HepG2 (cell line): ENCODE results near the gene CRY1. TPM values are rescaled to one million over a fixed set of nuclear protein-coding genes. Genes with fewer than 3 reads are reported as not detected.

Source experiments
- ATAC-seq: fragments of 200-7000 bp; cut with Tn5 transposase; 3 replicates; pipeline ENCODE4 v1.9.1; 2020; ENCODE audit warnings: mild to moderate bottlenecking, moderate library complexity
- BruUV-seq: library from RNA; stranded (reverse); fragments of 400-500 nt; replicated peaks from 2 replicates; lab custom pipeline; 2021; lab: Mats Ljungman, UMichigan
- CTCF ChIA-PET: fragments of 300-600 bp; formaldehyde crosslinking; extraction: SDS; loops from one replicate; lab custom pipeline; 2021; ENCODE audit warnings: low total read pairs, inconsistent platforms, low intra/inter-chr PET ratio; lab: Yijun Ruan, JAX
- POLR2A ChIA-PET: fragments of 350-600 bp; sonication (Branson Sonifier 250); formaldehyde crosslinking; loops from one replicate; lab custom pipeline; 2020; ENCODE audit warnings: antibody characterized with exemption, inconsistent platforms; lab: Yijun Ruan, JAX
- DNase-seq: peaks from one replicate; pipeline ENCODE4 v3.0.0-alpha.2; 2015; ENCODE audit warnings: low spot score
- FAIRE-seq: peaks from 3 replicates; lab custom pipeline; 2011; peaks lifted over from hg19 to GRCh38; lab: Jason Lieb, UNC
- H2AFZ ChIP-seq: one replicate; pipeline ENCODE4 v1.6.1; 2011; ENCODE audit warnings: low read length, inconsistent platforms
- H3K27ac ChIP-seq: fragments of 300-600 bp; 3 replicates; pipeline ENCODE4 v1.8.0; 2011; ENCODE audit warnings: mixed run types, mild to moderate bottlenecking, mixed read lengths, low read length, inconsistent platforms; ENCODE audit not compliant: insufficient read depth; ENCODE audit errors: extremely low read length
- H3K27me3 ChIP-seq, 2 experiments: fragments of 200-600 bp in 1 of 2; 2 replicates in 1 of 2; 3 replicates in 1 of 2; pipeline versions ENCODE4 v1.6.0 to v1.8.0; 2011; ENCODE audit warnings: low read length in 2 of 2, mild to moderate bottlenecking in 2 of 2, moderate library complexity in 2 of 2, inconsistent platforms in 1 of 2; ENCODE audit not compliant: insufficient read depth in 2 of 2, control insufficient read depth in 1 of 2
- H3K36me3 ChIP-seq, 2 experiments: fragments of 200-600 bp in 1 of 2; replicated peaks in 1 of 2; 2 replicates in 1 of 2; 3 replicates in 1 of 2; pipeline versions ENCODE4 v1.5.1 to v1.8.0; 2011; ENCODE audit warnings: low read length in 2 of 2, inconsistent platforms in 1 of 2; ENCODE audit not compliant: insufficient read depth in 2 of 2, control insufficient read depth in 1 of 2
- H3K4me1 ChIP-seq: 2 replicates; pipeline ENCODE4 v1.5.1; 2012; ENCODE audit warnings: low read length, inconsistent platforms; ENCODE audit not compliant: insufficient read depth
- H3K4me2 ChIP-seq: 2 replicates; pipeline ENCODE4 v1.6.0; 2011; ENCODE audit warnings: low read depth, low read length, inconsistent platforms
- H3K4me3 ChIP-seq, 3 experiments: fragments of 200-600 bp in 1 of 3; sonication (generic), shearing (Covaris generic) in 1 of 3; replicated peaks in 1 of 3; 2 replicates each; pipeline ENCODE4 v1.5.1; 2011 to 2016; ENCODE audit warnings: low read length in 3 of 3, inconsistent platforms in 2 of 3, low read depth in 2 of 3, mild to moderate bottlenecking in 2 of 3, control low read depth in 1 of 3, mixed read lengths in 1 of 3; ENCODE audit not compliant: insufficient read depth in 1 of 3
- H3K79me2 ChIP-seq: one replicate; pipeline ENCODE4 v1.6.1; 2011; ENCODE audit warnings: low read length, inconsistent platforms; ENCODE audit not compliant: insufficient read depth
- H3K9ac ChIP-seq: 2 replicates; pipeline ENCODE4 v1.6.0; 2011; ENCODE audit warnings: mild to moderate bottlenecking, low read depth, low read length, inconsistent platforms; ENCODE audit not compliant: insufficient read depth
- H3K9me3 ChIP-seq: 2 replicates; pipeline ENCODE4 v1.5.1; 2012; ENCODE audit warnings: mild to moderate bottlenecking, low read length
- H4K20me1 ChIP-seq: 2 replicates; pipeline ENCODE4 v1.6.0; 2011; ENCODE audit warnings: inconsistent platforms, mild to moderate bottlenecking, low read length, moderate library complexity; ENCODE audit not compliant: insufficient read depth
- AGO2 ChIP-seq: fragments of 200-400 bp; formaldehyde crosslinking; optimal IDR thresholded peaks from 2 replicates; pipeline ENCODE3; 2017; ENCODE audit warnings: mild to moderate bottlenecking, low read depth, low read length, moderate library complexity
- ATF2 ChIP-seq: sonication (generic); formaldehyde crosslinking; IDR thresholded peaks from 2 replicates; pipeline ENCODE4 v1.4.0; 2020; ENCODE audit warnings: missing genetic modification reagents
- DNMT1 ChIP-seq: sonication (generic); formaldehyde crosslinking; IDR thresholded peaks from 2 replicates; pipeline ENCODE4 v1.5.1; 2020; ENCODE audit warnings: mild to moderate bottlenecking, missing genetic modification reagents
- KLF11 ChIP-seq: IDR thresholded peaks from 2 replicates; pipeline ENCODE4 v1.6.1; 2016; ENCODE audit warnings: missing compliant biosample characterization
- MAFK ChIP-seq, 2 experiments: IDR thresholded peaks in 1 of 2; conservative IDR thresholded peaks in 1 of 2; 2 replicates each; pipeline ENCODE4 v1.6.1; 2011; ENCODE audit warnings: improper control_type of control experiment in 2 of 2, low read length in 2 of 2
- MIER2 ChIP-seq: IDR thresholded peaks from 2 replicates; pipeline ENCODE4 v1.6.1; 2016; ENCODE audit warnings: missing biosample characterization, missing genetic modification reagents
- NKX3-1 ChIP-seq: sonication (generic); formaldehyde crosslinking; IDR thresholded peaks from 2 replicates; pipeline ENCODE4 v1.5.0; 2020; ENCODE audit warnings: missing genetic modification reagents
- PHF5A ChIP-seq: IDR thresholded peaks from one replicate; pipeline ENCODE4 v1.6.1; 2018; ENCODE audit warnings: low read depth, missing genetic modification reagents; ENCODE audit not compliant: unreplicated experiment
- ZBTB33 ChIP-seq: sonication (generic); formaldehyde crosslinking; IDR thresholded peaks from 2 replicates; pipeline ENCODE4 v1.4.0; 2020; ENCODE audit warnings: missing genetic modification reagents
- ZKSCAN8 ChIP-seq: IDR thresholded peaks from 2 replicates; pipeline ENCODE4 v1.6.1; 2016; ENCODE audit warnings: borderline replicate concordance, missing genetic modification reagents, missing compliant biosample characterization
- ZNF20 ChIP-seq: sonication (generic); formaldehyde crosslinking; IDR thresholded peaks from 2 replicates; pipeline ENCODE4 v1.4.0; 2020; ENCODE audit warnings: mild to moderate bottlenecking, moderate library complexity, missing genetic modification reagents
- ZNF232 ChIP-seq: sonication (generic); formaldehyde crosslinking; IDR thresholded peaks from 2 replicates; pipeline ENCODE4 v1.4.0; 2020; ENCODE audit warnings: missing genetic modification reagents, borderline replicate concordance
- ZNF33B ChIP-seq: sonication (generic); formaldehyde crosslinking; IDR thresholded peaks from 2 replicates; pipeline ENCODE4 v1.5.1; 2020; ENCODE audit warnings: mild to moderate bottlenecking, missing genetic modification reagents
- ZNF460 ChIP-seq: sonication (generic); formaldehyde crosslinking; IDR thresholded peaks from 2 replicates; pipeline ENCODE4 v1.5.1; 2020; ENCODE audit warnings: missing genetic modification reagents, mild to moderate bottlenecking, borderline replicate concordance
- ZNF501 ChIP-seq: sonication (generic); formaldehyde crosslinking; IDR thresholded peaks from 2 replicates; pipeline ENCODE4 v1.5.1; 2020; ENCODE audit warnings: mild to moderate bottlenecking, moderate library complexity, missing genetic modification reagents
- ZNF570 ChIP-seq: sonication (generic); formaldehyde crosslinking; IDR thresholded peaks from 2 replicates; pipeline ENCODE4 v1.4.0; 2020; ENCODE audit warnings: mild to moderate bottlenecking, missing genetic modification reagents, borderline replicate concordance
- WGBS: methylation state at CpG from one replicate; pipeline ENCODE4 v1.1.6; 2017; ENCODE audit warnings: low lambda C conversion rate; 5-methylcytosine and 5-hydroxymethylcytosine counted together
- in situ Hi-C: cut with HindIII; loops from 2 replicates; pipeline ENCODE4 v1.10.0; 2017; ENCODE audit warnings: low pct_unique_long_range_greater_than_20kb; ENCODE audit not compliant: extremely low pct_ligation_motif_present
- intact Hi-C: fragments of 100-400 bp; cut with micrococcal nuclease; formaldehyde crosslinking; loops from one replicate; pipeline ENCODE4 v1.10.0; 2022; ENCODE audit not compliant: unreplicated experiment
- polyA plus RNA-seq, 8 experiments: library from polyadenylated mRNA; depleted of rRNA in 3 of 8; stranded (reverse) in 7 of 8; unstranded in 1 of 8; fragments of >200 nt; fragmentation: Illumina TruSeq in 4 of 8; extraction: Trizol in 4 of 8; gene quantifications; 2 replicates each; pipeline versions ENCODE4 v1.2.1 to v1.2.3, GENCODE V29; 2011 to 2016; ENCODE audit warnings: low read depth in 4 of 8, missing spikeins in 1 of 8, mixed read lengths in 1 of 8; ENCODE audit not compliant: insufficient read depth in 1 of 8
- total RNA-seq, 5 experiments: library from RNA; depleted of rRNA; stranded (reverse); fragments of >200 nt; fragmentation: Illumina TruSeq; extraction: Trizol; gene quantifications; 2 replicates each; pipeline ENCODE4 v1.2.3, GENCODE V29; 2016; ENCODE audit warnings: low read depth in 1 of 5
- TF ChIP-seq, protein P1 (sequence below): sonication (generic); formaldehyde crosslinking; conservative IDR thresholded peaks from 2 replicates; pipeline ENCODE4 v1.4.0; 2020; ENCODE audit warnings: missing genetic modification reagents

CRY1 gene
- total and polyA plus RNA-seq, 2 of the 13 experiments (the other 11 are each of a cell fraction or from before 2014, with no cell fraction given) = 11.4 to 13.9 TPM

- no peaks in the 10 kb centered on the region for H3K9me3 ChIP-seq
- peaks cover 39% of the 10 kb centered on the region for H3K79me2 ChIP-seq
- peak overlapping the region; percentile 15 for H2AFZ ChIP-seq
- DNase-seq (no peak), FAIRE-seq (no peak), ATAC-seq (no peak; the same call in 2 of the 3 replicates)
- 64% methylated on average over 23 of the region's 36 CpGs for WGBS
- ChIA-PET CTCF (no interaction called here), POLR2A (interaction anchor here (0.7 to 2.3 kb wide), 9 partner anchors 10 to 596 kb away, joined by 3 to 33 read pairs (median 10); partner anchors contain the start of genes CRY1, MTERF2 and POLR3B)
- peak overlapping the region; percentile 63 to 98 (median 67) for H3K4me3 ChIP-seq
- H3K4me2 ChIP-seq = peak overlapping the region; percentile 84
- H3K9ac ChIP-seq = peak overlapping the region; percentile 72
- no peaks in the 10 kb centered on the region for H3K36me3 ChIP-seq
- H3K27me3 ChIP-seq = no peaks in the 10 kb centered on the region; a peak in 1 of 5 replicates
- intact Hi-C loops = no loop called here
- TSS peak; percentile 81 for BruUV-seq
- peaks cover 46% of the 10 kb centered on the region for H3K4me1 ChIP-seq
- H4K20me1 ChIP-seq = peaks cover 28% of the 10 kb centered on the region
- in situ Hi-C loops = no loop called here
- peak overlapping the region; percentile 97 for H3K27ac ChIP-seq
- 0 out of 4 replicates have a peak, but pooled peaks of 1 of the 2 experiments have one; percentile 13 for TF ChIP-seq MAFK (conservative IDR thresholded peaks at IDR 0.05 in 1 of 2, IDR thresholded peaks at IDR 0.05 in 1 of 2; ENCODE audit: low read length in 2 of 2)
- TF ChIP-seq AGO2 = no peak
- TF ChIP-seq PHF5A = no peak
- no peak for TF ChIP-seq ZNF460 (CRISPR knock-in tag)
- 0 out of 2 replicates have a peak, but pooled peaks have one; percentile 38 for TF ChIP-seq KLF11
- peak; percentile 71; the same call in 1 of the 2 replicates for TF ChIP-seq ZNF232 (CRISPR knock-in tag)
- TF ChIP-seq, protein P1, sequence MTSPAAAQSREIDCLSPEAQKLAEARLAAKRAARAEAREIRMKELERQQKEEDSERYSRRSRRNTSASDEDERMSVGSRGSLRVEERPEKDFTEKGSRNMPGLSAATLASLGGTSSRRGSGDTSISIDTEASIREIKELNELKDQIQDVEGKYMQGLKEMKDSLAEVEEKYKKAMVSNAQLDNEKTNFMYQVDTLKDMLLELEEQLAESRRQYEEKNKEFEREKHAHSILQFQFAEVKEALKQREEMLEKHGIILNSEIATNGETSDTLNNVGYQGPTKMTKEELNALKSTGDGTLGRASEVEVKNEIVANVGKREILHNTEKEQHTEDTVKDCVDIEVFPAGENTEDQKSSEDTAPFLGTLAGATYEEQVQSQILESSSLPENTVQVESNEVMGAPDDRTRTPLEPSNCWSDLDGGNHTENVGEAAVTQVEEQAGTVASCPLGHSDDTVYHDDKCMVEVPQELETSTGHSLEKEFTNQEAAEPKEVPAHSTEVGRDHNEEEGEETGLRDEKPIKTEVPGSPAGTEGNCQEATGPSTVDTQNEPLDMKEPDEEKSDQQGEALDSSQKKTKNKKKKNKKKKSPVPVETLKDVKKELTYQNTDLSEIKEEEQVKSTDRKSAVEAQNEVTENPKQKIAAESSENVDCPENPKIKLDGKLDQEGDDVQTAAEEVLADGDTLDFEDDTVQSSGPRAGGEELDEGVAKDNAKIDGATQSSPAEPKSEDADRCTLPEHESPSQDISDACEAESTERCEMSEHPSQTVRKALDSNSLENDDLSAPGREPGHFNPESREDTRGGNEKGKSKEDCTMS (CRISPR knock-in tag) = no peak
- no peak for TF ChIP-seq ZNF570 (CRISPR knock-in tag)
- peak; percentile 82 for TF ChIP-seq ZBTB33
- TF ChIP-seq ZNF33B = no peak
- no peak for TF ChIP-seq ATF2 (CRISPR knock-in tag)
- no peak for TF ChIP-seq ZKSCAN8 (CRISPR knock-in tag)
- no peak for TF ChIP-seq DNMT1
- 0 out of 2 replicates have a peak, but pooled peaks have one; percentile 31 for TF ChIP-seq NKX3-1 (CRISPR knock-in tag)
- 0 out of 2 replicates have a peak, but pooled peaks have one; percentile 13 for TF ChIP-seq MIER2 (CRISPR knock-in tag)
- TF ChIP-seq ZNF501 = peak; percentile 4; the same call in 1 of the 2 replicates
- TF ChIP-seq ZNF20 (CRISPR knock-in tag) = peak; percentile 80; the same call in 1 of the 2 replicates
Observed at GRCh38 chr12:106954462-106955376, 138.6 kb downstream of the CRY1 start.
